GM18511 (cell line): ENCODE results near the gene PDLIM1.

Experiments
- ATAC-seq: cut with Tn5 transposase; IDR thresholded peaks from one replicate; pipeline ENCODE4 v1.9.1; 2021; ENCODE audit warnings: mild to moderate bottlenecking, moderate library complexity; ENCODE audit not compliant: unreplicated experiment

Gene PDLIM1

DNA sequence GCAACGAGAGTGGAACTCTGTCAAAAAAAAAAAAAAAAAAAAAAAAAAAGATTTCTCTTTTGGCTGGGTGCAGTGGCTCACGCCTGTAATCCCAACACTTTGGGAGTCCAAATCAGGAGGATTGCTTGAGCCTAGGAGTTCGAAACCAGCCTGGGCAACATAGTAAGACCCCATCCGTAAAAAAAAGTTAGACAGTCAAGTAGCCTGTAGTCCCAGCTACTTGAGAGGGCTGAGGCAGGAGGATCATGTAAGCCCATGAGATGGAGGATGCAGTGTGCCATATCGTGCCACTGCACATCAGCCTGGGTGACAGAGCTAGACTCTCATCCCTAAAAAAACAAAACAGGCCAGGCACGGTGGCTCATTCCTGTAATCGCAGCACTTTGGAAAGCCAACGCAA lies 25.2 kb downstream of the PDLIM1 start:
- no peak for ATAC-seq

DNA sequence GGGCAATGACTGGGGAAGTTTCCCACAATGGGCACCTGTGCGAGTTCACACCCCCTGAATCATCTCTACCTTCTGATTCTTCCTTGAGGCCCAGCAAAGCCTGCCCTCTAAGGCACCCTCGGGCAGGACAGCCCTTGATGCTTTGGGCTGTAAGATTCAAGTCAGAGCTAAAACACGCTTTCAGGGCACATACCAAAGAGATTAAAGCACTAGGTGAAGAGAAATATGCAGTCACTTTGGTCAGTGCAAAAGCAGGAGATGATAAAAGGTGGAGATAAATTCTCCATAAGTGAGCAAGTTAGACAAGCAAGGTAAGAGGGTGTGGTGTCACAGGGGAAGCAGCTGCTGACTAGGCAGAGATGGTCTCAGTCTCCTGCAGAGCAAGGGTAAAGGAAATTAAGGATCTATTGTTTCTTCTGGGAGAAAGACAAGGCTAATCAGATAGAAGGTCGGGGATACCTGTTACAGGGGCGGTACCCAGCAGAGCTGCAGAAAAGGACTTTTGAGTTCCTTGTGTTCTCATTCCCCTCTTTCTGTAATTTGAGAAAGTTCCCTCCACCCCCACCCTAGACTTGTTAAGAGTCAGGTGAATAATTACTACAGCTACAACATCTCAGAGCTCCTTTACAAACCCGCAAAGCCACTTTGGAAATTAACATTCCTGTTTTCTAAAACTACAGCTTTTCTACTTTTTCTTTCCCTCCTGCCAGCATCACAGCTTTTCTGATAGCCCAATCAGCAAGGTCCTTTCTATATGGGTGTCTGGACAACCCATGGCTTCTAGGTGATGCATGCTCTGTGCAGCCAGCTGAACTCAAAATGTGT lies 26.4 kb downstream of the PDLIM1 start:
- no peak for ATAC-seq

DNA sequence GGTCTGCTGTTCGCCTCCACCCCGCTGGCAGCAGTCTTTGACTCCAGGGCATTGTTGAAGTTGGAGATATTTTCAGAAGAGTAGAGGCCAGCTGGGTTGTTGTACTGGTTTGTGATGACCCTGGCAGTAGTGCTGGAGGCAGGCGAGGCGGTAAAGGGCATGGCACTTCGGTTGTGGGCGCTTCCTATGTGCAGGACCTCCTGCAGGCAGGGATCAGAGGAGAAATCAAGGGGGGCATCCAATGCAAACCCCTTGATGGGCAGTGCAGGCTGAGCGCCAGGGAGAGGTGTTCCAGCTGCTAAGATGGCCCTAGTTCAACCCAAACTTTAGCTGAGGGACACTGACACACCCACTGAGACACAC lies 27.0 kb downstream of the PDLIM1 start:
- ATAC-seq, result no peak

DNA sequence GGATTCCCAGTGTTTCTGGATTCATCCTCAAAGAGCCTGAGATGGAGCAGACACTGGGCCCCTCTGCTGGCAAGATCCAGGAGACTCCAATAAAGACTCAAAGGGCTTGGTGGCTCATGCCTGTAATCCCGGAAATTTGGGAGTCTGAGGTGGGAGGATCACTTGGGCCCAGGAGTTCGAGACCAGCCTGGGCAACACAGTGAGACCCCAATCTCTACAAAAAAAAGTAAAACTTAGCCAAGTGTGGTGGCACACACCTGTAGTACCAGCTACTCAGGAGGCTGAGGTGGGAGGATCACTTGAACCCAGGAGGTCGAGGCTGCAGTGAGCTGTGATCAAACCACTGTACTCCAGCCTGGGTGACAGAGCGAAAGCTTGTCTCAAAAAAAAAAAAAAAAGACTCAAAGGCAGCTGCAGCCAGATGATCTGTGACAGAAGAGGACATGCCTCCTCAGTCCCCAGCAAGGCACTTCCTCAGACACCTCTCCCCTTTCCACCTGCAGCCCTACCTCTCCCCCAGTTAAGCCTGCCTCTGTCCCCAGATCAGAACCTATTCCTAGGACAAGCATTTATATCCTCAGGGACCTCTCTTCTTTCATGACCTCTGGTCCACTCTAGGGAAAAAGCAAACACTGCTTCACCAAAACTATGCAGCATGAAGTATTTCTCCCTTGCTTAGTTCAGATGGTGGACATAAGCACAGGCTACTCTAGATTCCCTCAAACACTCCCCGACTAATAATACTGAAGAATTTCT lies 27.9 kb downstream of the PDLIM1 start:
- no peak for ATAC-seq

DNA sequence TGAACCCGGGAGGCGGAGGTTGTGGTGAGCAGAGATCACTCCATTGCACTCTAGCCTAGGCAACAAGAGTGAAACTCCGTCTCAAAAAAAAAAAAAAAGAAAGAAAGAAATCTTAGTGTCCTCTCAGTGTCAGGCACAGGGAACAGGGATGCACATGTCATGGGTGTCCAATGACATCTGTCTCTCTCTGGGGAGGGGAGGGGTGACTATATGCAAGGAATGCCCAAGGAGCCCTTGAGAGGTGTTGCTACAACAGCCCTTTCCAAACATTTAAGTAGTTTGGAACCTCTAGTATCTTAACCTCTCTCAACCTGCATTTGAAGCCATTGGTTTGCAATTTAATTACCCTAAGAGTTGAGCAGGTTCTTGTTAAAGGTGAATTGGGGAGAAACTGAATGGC lies 28.9 kb downstream of the PDLIM1 start:
- no peak for ATAC-seq

DNA sequence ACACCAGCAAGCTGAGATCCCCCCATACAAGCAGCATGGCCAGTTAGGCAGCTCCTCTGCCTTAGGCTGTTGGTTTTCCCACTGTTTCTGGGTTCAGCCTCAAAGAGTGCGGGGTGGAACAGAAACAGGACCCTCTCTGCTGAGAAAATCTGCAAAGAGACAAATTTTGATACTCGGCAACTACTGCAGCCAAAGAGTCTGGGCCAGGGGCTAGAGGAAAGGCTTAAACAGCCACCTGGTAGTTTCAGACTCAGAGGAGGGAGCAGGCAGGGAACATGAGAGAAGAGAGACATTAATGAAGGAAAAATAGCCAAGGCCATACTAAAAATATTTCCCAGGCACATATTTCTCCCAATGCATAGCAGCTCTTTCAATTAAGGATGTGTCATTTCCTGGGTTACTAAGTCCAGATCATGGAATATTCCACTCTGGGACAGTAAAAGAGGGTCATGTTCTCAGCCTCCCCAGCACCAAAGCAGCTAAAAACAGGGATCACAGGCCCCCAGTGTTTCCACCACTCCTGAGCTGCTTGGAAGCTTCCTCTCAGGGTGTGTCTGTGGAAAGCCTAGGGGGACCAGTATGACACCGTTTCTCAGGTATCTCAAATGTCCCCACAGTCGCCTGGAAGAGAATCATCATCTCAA lies 29.8 kb downstream of the PDLIM1 start:
- ATAC-seq, result no peak

DNA sequence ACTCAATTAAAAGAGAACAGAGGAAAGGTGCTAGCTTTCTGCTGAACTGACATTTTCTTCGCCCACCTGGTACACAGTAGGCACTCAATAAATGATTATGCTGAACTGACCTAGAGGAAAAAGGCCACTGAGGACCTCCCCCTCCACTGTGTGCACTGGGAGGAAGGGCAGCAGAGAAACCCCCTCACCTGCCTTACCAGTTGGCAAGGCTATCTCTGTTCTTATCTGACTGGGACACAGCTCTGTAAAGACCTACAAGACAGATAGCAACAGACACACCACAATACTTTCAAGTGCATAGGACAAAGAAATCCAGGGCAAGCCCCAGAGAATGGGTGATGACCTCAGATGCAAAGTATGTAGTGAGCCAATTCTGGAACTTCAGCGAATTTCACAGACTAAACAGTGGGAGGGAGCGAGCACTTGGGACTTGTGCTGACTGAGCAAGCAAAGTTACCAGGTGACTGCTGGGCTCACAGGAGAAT lies 30.4 kb downstream of the PDLIM1 start:
- peak; percentile 51 for ATAC-seq

DNA sequence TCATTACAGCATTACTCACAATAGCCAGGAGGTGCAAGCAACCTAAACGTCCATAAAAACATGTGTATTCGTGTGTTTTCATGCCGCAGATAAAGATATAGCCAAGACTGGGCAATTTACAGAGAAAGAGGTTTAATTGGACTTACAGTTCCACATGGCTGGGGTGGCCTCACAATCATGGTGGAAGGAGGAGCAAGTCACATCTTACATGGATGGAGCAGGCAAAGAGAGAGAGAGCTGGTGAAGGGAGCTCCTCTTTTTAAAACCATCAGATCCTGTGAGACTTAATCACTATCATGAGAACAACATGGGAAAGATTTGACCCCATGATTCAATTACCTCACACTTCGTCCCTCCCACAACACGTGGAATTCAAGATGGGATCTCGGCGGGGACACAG lies 33.0 kb downstream of the PDLIM1 start:
- ATAC-seq, result no peak

DNA sequence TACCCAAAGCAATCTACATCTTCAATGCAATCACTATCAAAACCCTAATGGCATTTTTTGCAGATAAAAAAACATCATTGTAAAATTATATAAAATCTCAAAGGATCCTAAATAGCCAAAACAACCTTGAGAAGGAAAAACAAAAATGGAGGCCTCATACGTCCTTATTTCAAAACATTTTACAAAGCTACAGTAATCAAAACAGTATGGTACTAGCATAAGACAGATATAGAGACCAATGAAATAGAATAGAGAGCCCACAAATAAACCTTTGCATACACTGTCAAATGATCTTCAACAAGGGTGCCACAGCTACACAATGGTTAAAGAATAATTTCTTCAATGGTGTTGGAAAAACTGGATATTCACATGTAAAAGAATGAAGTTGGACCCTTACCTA lies 34.5 kb downstream of the PDLIM1 start:
- no peak for ATAC-seq

DNA sequence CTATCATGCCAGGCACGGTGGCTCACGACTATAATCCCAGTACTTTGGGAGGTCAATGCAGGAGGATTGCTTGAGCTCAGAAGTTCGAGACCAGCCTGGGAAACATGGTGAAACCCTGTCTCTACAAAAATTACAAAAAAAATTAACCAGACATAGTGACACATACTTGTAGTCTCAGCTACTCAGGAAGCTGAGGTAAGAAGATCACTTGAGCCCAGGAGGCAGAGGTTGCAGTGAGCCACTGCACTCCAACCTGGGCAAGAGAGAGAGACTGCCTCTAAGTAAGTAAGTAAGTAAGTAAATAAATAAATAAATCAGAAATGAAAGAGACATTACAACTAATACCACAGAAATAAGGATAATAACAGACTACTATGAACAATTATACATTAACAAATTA lies 36.2 kb downstream of the PDLIM1 start:
- peak; percentile 52 for ATAC-seq

DNA sequence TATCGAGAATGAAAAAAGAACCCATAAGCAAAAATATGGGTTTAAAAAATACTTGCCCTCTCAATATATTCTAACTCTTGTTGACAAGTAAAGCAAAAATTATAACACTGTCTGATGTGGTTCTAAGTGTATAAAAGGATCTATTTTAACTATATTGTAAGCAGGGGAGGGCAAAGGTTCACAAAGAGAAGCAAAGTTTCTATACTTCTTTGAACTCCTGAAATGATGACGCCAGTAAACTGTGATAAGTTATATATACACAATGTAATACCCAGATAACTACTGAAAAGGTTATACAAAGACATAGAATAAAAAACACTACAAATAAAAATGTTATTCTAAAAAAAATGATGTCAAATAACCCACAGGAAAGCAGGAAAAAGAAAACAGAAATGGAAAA lies 37.1 kb downstream of the PDLIM1 start:
- no peak for ATAC-seq

DNA sequence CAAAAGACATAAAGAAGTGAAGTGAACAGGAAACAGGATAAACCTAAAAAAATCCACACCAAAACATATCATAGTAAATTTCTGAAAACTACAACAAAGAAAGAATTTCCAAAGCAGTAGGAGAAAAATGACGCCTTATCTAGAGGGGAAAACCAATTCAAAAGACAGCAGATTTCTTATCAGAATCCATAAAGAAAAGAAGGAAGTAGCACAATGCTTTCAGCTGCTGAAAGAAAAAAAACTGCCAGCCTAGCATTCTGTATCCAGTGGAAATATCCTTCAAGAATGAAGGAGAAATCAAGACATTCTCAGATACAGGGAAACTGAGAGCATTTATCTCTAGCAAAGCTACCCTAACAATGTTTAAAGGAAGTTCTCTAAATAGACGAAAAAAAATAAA lies 37.8 kb downstream of the PDLIM1 start:
- ATAC-seq, result no peak

DNA sequence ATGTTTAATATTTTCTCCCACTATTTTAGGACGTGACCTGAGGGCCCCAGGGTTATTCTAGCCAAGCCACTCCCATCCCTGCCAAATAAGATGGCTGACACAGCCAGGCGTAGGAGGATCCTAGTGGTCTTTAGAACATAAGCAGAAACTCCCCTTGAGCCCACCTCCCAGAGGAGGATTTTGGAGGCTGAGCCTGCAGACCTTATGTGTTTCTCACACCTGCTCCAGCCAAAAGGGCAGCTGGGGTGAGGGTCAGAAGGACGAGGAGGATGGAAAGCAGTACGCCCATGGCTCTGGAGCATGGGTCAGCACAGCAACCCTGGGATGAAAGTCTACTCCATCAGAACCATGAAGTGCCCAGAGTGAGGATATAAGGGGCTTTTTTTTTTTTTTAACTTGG lies 39.9 kb downstream of the PDLIM1 start:
- ATAC-seq, result no peak

DNA sequence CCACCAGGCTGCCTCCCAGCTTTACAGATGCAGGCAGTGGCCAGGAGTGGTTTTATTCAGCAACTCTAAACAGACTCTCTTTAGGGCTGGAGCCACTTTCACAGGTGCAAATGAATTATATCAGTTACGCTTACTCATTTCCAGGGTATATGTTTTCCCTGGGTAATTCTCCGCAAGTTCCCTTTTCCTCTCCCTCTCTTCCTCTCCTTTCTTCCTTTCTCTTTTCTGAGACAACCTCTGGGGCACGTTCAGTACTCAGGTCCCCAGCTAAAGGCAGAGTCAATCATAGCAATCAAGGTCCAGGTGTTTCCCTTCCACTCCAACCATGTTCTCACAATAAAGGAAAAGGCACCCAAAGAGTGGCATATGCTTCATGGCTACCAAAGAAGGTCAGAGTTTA lies 41.3 kb downstream of the PDLIM1 start:
- no peak for ATAC-seq

DNA sequence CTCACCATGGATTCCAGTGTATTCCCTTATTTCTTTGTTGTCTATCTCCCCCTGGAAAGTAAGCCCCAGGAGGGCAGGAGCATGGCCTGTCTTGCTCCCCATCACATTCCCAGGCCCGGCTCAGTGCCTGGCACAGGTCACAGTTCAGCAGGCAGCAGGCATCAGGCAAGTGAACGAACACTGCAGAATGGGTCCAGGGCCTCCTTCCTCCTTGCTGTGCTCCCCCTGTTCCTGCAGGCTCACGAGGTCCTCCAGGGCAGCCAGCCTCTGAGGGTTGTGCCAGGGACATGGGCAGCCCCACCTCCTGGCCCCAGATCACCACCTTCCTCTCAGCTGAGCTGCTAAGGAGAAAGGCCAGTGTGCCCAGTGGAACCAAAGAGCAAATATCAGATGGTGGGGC lies 41.8 kb downstream of the PDLIM1 start:
- no peak for ATAC-seq

DNA sequence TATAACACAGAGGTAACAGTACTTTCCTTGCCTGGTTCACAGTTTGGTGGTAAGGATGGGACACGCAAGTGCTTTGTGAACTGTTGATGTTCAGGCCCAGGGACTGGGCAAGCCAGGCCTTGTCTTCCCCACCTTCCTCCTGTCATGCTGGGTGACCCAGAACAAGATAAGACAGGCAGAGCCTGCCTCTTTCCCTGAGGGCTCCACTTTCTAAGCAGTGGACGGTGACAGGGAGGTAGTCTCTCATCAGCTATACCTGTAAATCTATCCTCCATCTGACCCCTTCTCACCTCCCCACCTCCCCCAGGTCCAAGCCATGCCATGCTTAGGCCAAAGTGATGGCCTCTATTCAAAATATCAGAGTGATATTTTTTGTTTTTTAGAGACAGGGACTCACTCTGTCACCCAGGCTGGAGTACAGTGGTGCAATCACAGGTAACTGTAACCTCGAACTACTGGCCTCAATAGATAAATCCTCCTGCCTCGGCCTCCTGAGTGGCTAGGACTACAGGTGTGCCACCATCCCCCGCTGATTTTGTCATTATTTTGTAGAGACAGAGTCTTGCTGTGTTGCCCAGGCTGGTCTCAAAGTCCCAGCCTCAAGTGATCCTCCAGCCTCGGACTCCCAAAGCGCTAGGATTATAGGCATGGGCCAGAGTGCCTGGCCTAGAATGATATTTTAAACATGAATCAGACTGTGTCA lies 42.8 kb downstream of the PDLIM1 start:
- no peak for ATAC-seq

DNA sequence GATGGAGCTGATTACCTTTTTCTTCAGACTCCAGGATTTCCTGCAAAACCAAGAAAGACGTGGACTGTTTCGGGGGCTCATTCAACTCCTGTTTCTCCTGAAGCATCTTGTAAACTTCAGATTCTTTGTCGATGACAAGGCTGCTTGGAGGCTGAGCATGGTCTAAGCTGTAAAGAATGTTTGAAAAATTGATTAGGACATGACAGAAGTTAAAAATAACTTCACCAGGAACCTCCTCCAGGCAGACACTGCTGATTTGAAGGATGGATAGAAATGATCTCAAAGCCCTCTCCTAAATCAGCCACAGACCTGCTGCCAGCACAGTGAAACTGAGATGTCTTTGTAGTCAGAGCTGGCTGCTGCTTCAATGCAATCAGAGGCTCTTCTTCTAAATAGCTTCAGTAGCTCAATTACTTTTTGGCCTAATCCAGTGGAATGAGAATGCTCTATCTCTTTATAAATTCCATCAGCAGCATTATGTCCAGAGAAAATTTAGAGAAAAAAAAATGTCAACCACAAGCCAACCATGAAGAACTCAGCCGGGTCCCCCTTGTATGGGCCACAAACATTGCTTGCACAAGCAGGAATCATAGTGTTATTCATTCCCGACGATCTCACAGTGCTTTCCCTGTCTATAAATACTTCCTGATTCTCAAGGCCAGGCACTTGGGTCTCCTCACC lies 43.5 kb downstream of the PDLIM1 start:
- ATAC-seq, result no peak

DNA sequence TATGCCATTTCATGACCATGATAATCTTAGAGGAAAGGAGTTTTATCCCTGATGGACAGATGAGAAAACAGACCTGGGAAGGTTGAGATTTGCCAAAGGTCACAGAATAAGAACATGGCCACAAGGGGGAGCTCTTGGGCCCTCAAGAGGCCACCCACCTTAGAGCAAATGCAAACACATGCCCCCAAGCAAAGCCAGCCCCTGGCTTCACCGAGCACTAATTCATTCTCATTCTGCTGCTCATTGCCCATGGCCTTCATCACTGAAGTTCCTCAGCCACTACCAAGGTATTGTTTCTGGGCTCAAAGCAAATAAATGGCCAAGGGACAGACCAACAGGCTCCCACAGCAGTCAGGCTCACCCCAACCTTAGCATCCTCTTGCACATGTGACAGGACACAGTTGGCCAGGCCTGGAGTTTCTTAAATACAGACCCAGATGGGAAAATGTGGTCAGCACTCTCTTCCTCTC lies 44.2 kb downstream of the PDLIM1 start:
- peak; percentile 34 for ATAC-seq

DNA sequence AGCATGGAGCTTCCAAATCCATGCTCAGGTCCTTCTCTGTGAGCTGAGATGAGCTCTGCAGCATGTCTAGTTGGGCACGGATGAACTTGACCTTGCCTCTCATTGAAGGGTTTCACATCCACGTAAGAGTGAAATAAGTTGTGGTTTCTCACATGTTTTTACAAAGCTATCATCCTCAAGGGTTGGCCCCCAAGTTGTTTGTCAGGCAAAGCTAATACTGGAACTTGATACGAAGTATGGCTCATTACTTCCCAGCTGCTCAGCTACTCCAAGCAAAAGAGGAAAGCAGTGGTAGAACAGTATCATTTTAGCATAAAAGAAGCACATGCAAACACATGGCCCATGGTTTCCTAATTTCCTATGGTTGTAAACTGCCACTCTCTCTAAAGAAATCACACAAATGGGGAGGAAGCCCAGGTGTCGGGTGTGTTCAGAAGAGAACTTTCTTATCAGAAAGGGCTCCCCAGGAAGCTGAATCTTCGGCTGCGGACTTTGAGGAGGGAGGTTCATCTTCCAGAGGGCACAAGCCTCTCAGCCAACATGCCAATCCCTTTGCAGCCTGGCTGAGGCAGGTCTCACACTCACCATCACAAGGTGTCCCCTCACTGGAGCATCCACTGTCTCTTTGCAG lies 45.3 kb downstream of the PDLIM1 start:
- peak; percentile 94 for ATAC-seq

DNA sequence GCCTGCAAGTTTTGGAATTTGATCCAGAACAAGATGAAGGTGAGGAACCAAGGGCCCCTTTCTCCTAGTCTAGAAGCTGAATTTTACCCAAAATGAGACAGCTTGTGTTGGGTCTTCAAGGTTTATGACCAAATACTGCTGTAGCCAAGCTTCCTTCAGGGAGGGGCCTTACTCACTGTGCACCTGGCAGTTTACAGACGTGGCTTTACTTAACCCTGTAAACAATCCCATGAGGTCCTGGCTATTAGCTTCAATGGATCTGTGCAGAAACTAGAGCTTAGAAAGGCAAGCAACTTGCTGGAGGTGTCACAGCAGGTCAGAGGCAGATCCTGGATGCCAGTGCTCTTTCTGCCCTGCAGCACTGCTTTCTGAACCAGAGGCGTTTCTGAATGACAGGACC lies 46.7 kb downstream of the PDLIM1 start:
- no peak for ATAC-seq
